GM18868 (cell line): ENCODE data around the gene WRAP53.

ENCODE experiments used
- ATAC-seq: cut with Tn5 transposase; IDR thresholded peaks from one replicate; pipeline ENCODE4 v1.9.1; 2021; ENCODE audit warnings: mild to moderate bottlenecking, moderate library complexity; ENCODE audit not compliant: unreplicated experiment

Gene WRAP53

DNA sequence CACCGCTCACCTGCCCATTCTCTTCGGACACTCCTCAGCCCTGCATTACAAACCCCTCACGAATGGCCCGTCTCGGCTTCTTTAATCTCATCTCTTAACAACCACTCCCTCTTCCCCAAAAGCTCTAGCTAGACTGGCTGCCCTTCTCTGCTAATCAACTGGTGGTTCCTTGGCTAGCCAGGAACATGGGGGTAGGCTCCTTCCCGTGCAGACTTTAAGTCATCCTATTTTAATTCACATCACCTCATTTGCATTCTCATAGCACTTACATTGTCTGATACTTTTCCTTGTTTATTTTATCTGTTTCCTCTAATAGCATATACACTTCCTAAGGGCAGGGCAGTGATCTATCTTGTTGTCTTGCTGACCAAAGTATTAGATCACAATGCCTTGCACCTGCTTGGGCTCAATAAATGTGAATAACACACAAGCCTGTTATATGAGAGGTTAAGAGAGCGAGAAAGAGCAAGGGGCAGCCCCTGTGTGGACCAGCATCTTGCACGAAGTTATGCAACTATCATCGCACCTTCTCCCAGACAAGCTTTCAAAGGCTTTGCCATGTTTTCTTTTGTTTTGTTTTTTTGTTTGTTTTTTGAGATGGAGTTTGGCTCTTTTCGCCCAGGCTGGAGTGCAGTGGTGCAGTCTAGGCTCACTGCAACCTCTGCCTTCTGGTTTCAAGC is 10.7 kb upstream of the WRAP53 start:
- no peak for ATAC-seq

DNA sequence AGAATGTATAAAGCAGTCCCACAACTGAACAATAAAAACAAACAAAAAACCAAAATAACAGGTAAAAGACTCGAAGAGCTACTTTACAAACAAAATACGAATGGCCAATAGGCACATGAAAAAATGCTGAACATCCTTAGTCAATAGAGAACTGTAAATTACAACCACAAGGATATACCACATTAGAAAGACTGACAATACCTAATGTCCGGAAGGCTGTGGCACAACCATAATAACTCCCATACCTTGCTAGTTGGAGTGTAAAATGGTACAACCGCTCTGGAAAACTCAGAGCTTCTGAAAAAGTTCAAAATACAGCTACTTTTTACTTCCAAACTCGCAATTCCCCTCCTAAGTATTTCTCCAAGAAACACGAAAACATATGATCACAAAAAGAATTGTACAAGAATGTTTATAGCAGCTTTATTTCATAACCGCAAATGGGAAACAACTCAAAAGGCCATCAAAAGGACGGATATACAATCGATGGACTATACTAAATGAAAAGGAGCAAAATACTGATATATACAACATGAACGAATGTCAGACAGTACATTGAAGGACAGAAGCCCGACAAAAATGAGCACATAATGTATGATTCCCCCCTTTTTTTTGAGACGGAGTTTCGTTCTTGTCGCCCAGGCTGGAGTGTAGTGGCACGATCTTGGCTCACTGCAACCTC is 3.3 kb upstream of the WRAP53 start:
- no peak for ATAC-seq

DNA sequence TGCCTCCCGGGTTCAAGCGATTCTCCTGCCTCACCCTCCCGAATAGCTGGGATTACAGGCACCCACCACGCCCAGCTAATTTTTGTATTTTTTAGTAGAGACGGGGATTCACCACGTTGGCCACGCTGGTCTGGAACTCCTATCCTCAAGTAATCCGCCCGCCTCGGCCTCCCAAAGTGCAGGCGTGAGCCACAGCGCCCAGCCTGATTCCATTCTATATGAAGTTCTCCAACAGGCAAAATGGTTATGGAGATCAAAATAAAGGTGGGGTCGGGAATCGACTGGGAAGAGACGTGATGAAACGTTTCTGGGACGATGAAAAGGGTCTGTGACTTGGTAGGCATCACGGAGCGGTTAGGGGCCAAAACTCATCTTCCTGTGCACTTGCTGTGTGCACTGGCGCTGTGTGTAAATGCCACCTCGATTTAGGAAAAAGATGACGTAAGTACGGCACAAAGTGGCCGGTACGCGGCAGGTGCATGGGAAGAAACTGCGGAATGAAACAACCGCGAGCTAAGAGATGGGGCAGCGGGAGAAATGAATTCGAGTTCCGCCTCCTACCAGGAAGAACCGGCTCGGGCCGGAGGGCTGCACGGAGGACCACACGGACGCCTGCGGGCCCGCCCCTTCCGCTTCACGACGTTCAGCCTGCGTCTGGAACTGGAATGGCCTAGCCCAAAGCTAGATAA is 2.6 kb upstream of the WRAP53 start:
- ATAC-seq, result peak; percentile 58

GRCh38 chr17:7686222-7687071 is 1.8 kb upstream of the WRAP53 start:
- ATAC-seq, result peak; percentile 51

- peak; percentile 41 for ATAC-seq
Observed at GRCh38 chr17:7687072-7687907, 987 bp upstream of the WRAP53 start, which contains the start of gene TP53. Gene TP53, minus strand, starts transcription at chr17:7687490. Its CDS starts 10,896 bp downstream, at chr17:7676594.

DNA sequence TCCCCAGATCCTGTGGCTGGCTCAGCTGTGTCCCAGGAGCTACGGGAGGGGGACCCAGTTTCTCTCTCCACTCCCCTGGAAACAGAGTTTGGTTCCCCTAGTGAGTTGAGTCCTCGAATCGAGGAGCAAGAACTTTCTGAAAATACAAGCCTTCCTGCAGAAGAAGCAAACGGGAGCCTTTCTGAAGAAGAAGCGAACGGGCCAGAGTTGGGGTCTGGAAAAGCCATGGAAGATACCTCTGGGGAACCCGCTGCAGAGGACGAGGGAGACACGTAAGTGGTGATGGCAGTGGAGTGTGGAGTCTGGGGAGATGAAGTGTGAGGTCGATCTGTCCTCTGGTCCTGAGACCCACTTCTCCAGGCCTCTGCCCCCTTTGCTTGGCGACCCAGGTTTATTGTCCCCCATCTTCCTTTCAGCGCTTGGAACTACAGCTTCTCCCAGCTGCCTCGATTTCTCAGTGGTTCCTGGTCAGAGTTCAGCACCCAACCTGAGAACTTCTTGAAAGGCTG is 585 bp downstream of the WRAP53 start:
- ATAC-seq, result no peak

DNA sequence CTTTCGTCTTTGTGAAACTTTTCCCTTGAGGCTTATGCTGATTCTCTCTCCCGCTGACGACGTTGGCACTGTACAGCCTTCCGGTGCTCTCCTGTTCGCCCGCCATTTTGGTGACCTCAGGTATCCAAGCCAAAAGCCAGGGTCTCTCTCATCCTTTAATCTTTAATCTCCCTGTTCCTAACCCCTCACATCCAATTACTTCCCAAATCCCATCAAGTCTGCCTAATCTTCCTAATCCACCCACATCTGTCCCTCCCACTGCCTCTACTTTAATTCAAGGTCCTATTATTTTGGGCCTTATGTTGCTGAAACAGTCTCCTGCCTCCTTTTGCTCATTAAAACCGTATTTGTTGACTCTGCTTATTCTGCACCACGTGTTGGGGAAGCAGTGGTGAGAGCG is 7.3 kb downstream of the WRAP53 start:
- ATAC-seq, result no peak

- no peak for ATAC-seq
Observed at GRCh38 chr17:7697828-7698588, 9.7 kb downstream of the WRAP53 start.

- ATAC-seq, result no peak
Observed at GRCh38 chr17:7700510-7700909, 12.2 kb downstream of the WRAP53 start.

GRCh38 chr17:7701681-7702080 is 13.4 kb downstream of the WRAP53 start:
- ATAC-seq, result no peak

- no peak for ATAC-seq
Observed at GRCh38 chr17:7702776-7703175, 14.5 kb downstream of the WRAP53 start.

GRCh38 chr17:7703584-7704479 is 15.6 kb downstream of the WRAP53 start:
- no peak for ATAC-seq

GRCh38 chr17:7704601-7705268 is 16.5 kb downstream of the WRAP53 start, which contains the start of gene EFNB3:
Gene EFNB3, plus strand, starts transcription at chr17:7705202. Its CDS starts 397 bp downstream, at chr17:7705599.
- no peak for ATAC-seq

DNA sequence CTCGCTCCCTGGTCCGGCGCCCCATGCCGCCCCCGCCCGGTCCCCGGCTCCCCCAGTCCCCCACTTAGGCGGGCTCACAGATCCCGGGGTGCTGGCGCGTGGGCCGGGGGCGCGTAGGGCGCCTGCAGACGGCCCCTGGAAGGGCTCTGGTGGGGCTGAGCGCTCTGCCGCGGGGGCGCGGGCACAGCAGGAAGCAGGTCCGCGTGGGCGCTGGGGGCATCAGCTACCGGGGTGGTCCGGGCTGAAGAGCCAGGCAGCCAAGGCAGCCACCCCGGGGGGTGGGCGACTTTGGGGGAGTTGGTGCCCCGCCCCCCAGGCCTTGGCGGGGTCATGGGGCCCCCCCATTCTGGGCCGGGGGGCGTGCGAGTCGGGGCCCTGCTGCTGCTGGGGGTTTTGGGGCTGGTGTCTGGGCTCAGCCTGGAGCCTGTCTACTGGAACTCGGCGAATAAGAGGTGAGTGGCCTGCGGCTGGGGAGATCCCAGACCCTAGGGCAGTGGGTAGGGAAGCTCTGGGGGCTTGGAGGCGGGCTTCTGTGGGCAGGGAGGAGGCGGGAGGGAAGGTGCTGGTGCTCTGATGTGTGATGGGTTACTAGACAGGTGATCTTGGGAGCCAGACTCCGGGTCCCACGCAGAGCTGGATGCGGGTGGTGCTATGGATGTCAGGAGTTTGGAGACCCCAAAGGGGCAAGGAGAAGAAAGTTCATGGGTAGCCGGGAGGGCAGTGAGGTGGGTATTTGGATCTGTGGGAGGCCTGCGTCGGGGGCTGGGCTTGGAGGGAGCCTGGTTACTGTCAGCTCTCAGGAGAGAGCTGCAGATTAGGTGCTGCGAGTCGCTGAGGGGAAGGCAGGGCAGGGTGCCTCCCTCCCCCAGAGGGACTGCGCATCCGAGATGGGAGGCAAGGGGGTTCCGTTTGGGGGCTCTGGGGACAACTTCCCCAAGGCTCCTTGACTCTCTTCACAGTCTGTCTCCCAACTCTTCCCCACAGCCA is 17.3 kb downstream of the WRAP53 start:
- no peak for ATAC-seq

DNA sequence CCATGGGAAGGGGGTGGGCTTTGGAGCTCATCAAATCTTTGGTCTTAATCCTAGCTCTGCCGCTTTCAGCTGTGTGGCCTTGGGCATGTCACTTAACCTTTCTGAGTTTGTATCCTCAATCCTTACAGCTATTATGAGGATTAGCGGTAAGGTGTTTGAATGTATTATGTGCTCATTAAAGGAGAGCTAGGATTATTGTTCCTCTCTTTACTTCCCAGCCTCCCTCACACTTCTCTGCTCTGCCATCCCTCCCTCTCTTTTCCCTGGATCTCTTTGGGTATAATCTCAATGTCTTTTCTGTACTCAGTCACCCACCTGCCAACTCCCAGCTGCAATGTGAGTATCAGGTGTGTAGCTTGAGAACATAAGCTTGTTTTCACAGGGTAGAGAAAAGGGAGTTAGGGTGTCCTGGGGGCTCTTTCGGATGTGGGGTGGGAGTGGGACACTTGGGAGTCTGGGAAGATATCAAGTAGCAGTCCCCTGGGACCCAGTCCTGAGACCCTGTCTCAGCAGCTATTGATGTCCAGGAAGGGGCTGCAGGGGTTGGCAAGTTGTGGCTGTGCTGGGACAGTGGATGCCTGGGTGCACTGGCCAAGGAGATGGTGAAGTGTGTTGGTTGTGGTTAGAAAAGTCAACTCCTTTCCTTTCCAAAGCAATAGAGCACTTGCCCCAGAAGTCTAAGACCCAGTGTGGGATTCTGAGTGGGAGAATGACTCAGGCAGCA is 18.5 kb downstream of the WRAP53 start:
- no peak for ATAC-seq

GRCh38 chr17:7707446-7707845 is 19.2 kb downstream of the WRAP53 start:
- ATAC-seq, result no peak
